Colonic mucosa (tissue), 4 donors: ENCODE results near the gene SNCAIP. TPM values are rescaled to one million over a fixed set of nuclear protein-coding genes. Genes with fewer than 3 reads are reported as not detected.
A peak's percentile ranks its signal among the peaks of the same experiment; 100 is the strongest.
"Not testable (repeated sequence)": the region's sequence is repeated elsewhere in the genome, so short reads cannot be mapped to it uniquely, and the experiment has no call there.

ENCODE experiments used
- DNase-seq: peaks from one replicate; pipeline ENCODE4 v3.0.0-alpha.2; 2020
- H3K27ac ChIP-seq: fragments of 200-600 bp; one replicate; pipeline ENCODE4 v1.8.0; 2021
- H3K27me3 ChIP-seq: fragments of 200-600 bp; one replicate; pipeline ENCODE4 v1.8.0; 2021
- H3K36me3 ChIP-seq: fragments of 200-600 bp; one replicate; pipeline ENCODE4 v1.8.0; 2021
- H3K4me1 ChIP-seq: fragments of 200-600 bp; one replicate; pipeline ENCODE4 v1.8.0; 2021; ENCODE audit warnings: mild to moderate bottlenecking
- H3K4me3 ChIP-seq: fragments of 200-600 bp; one replicate; pipeline ENCODE4 v1.8.0; 2021
- H3K9ac ChIP-seq, 2 donors: one replicate each; pipeline ENCODE4 v1.7.0; 2013; ENCODE audit warnings: control low read depth in 2 of 2, low read depth in 2 of 2, low read length in 2 of 2
- H3K9me3 ChIP-seq: fragments of 200-600 bp; one replicate; pipeline ENCODE4 v1.8.0; 2021
- CTCF ChIP-seq: fragments of 200-600 bp; IDR thresholded peaks from one replicate; pipeline ENCODE4 v1.8.0; 2022; ENCODE audit warnings: antibody characterized with exemption, mild to moderate bottlenecking
- intact Hi-C: fragments of 100-400 bp; cut with DNase I; formaldehyde crosslinking; loops from one replicate; pipeline ENCODE4 v1.14.1; 2022
- total RNA-seq, 2 donors: library from RNA; stranded (reverse); fragmentation: NEBNext Ultra II Directional in 1 of 2; extraction: Animal tissue kit (Norgen Biotek cat#: 25700) in 1 of 2; gene quantifications; one replicate each; pipeline ENCODE4 v1.2.1, GENCODE V29; 2021
- donor health status: healthy.
- donor health status: DM: no; HTN: no; CAD: no.
- donor health status: DM: no; HTN: no; CAD: no.

The SNCAIP gene
- total RNA-seq, 2 donors from 2014 or later: 0.84 to 1.3 TPM

DNA sequence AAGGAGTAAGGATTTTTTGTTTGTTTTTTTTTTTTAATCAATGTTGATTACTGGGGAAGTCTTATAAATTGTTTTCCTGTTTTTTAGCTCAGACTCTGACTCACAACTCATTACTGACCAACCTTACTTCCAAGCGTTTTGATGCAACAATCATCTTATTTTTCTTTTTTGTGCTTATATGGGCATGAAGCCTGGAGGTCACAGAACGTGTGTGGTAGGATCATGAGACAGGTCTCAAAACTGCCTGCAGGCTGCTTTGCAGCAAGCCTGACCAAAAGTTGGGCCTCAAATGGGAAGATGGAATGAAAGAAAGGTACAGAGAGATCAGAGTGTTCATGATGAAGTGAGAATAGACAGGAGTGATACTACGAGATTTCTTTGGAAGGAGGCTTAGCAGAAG lies 38.5 kb downstream of the SNCAIP start:
- Histone ChIP-seq H3K36me3 (no peaks in the 10 kb centered on the region), H3K9ac (no peak overlapping the region), H3K4me3 (no peak overlapping the region), H3K4me1 (no peaks in the 10 kb centered on the region), H3K9me3 (no peaks in the 10 kb centered on the region), H3K27ac (no peak overlapping the region), H3K27me3 (no peaks in the 10 kb centered on the region)
- intact Hi-C loops: no loop called here
- no peak for TF ChIP-seq CTCF
- no peak for DNase-seq

DNA sequence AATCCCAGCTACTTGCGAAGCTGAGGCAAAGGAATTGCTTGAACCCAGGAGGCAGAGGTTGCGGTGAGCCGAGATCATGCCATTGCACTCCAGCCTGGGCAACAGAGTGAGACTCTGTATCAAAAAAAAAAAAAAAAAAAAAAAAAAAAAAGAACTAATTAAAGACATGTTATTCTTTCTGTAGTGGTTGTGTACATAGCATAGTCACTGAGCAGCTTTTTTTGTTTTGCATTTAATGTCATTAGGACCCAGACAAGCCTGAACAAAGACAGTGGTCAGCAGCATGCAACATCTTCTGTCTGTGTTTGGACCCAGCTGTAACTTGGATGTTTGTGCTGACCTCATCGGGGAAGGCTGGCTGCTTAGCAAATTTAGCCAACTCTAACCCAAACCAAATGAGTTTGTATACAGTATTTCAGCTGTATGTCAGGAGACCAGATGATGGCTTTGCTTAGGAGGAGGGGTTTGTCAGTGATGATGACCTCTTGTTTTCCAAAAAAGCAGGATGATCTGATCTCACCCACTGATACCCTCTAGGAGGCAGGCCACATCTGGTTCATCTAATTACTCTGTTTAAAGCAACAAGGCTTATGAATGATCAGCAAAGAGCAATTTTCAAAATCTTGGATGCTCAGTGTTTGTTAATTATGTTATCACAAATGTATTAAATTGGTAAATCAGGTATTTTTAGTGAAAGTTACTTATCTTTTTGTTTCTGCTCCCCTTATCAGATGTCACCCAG lies 39.5 kb downstream of the SNCAIP start:
- Histone ChIP-seq H3K27me3 (no peaks in the 10 kb centered on the region), H3K4me1 (no peaks in the 10 kb centered on the region), H3K9me3 (no peaks in the 10 kb centered on the region), H3K4me3 (no peak overlapping the region), H3K36me3 (no peaks in the 10 kb centered on the region), H3K9ac (no peak overlapping the region), H3K27ac (no peak overlapping the region)
- peak; percentile 20 for DNase-seq
- intact Hi-C loops: no loop called here
- TF ChIP-seq CTCF: no peak

DNA sequence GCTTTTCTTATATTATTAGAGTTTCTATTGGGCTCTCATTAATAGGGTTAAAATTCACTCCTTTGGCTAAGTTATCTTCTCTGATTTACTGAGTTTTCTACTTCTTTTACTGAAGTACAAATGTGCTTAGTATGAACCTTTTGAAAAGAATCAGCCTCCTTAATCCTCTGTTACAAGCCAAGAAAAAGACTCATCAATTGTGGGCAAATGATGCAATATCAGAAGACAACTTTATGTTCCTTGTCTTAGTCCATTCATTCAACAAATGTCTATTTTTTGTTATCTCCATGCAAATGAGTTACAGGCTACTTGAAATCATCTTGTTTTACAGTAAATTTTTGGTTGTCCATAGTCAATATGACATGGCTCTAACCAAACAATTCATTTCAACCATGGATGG lies 40.3 kb downstream of the SNCAIP start:
- Histone ChIP-seq H3K27me3 (no peaks in the 10 kb centered on the region), H3K4me3 (no peak overlapping the region), H3K9me3 (no peaks in the 10 kb centered on the region), H3K27ac (no peak overlapping the region), H3K4me1 (no peaks in the 10 kb centered on the region), H3K9ac (no peak overlapping the region), H3K36me3 (no peaks in the 10 kb centered on the region)
- TF ChIP-seq CTCF: no peak
- intact Hi-C loops: no loop called here
- no peak for DNase-seq

DNA sequence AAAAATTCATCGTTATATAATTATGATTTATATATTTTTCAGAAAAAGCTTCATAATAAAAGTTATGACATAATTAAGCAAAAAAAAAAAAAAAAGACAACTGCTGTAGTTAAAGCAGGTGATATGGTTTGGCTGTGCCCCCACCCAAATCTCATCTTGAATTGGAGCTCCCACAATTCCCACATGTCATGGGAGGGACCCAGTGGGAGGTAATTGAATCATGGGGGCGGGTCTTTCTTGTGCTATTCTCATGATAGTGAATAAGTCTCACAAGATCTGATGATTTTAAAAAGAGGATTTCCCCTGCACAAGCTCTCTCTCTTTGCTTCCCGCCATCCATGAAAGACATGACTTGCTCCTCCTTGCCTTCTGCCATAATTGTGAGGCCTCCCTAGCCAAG lies 41.3 kb downstream of the SNCAIP start:
- H3K9ac ChIP-seq, H3K27me3 ChIP-seq, H3K36me3 ChIP-seq, DNase-seq, H3K27ac ChIP-seq, H3K9me3 ChIP-seq, H3K4me3 ChIP-seq, intact Hi-C loops, H3K4me1 ChIP-seq: not testable (repeated sequence)

GRCh38 chr5:122354293-122354692 lies 42.3 kb downstream of the SNCAIP start:
- H3K4me1 ChIP-seq: no peaks in the 10 kb centered on the region
- H3K27ac ChIP-seq: no peak overlapping the region
- no peaks in the 10 kb centered on the region for H3K9me3 ChIP-seq
- no peak for DNase-seq
- H3K36me3 ChIP-seq: no peaks in the 10 kb centered on the region
- H3K27me3 ChIP-seq: no peaks in the 10 kb centered on the region
- TF ChIP-seq CTCF: no peak
- intact Hi-C loops: no loop called here
- no peak overlapping the region for H3K9ac ChIP-seq
- H3K4me3 ChIP-seq: no peak overlapping the region

- no peak for TF ChIP-seq CTCF
- no peaks in the 10 kb centered on the region for H3K4me1 ChIP-seq
- H3K9me3 ChIP-seq: no peaks in the 10 kb centered on the region
- DNase-seq: no peak
- no peaks in the 10 kb centered on the region for H3K36me3 ChIP-seq
- intact Hi-C loops: no loop called here
- H3K4me3 ChIP-seq: no peak overlapping the region
- H3K9ac ChIP-seq: no peak overlapping the region
- H3K27ac ChIP-seq: no peak overlapping the region
- H3K27me3 ChIP-seq: no peaks in the 10 kb centered on the region
Measured at GRCh38 chr5:122355324-122355723, 43.3 kb downstream of the SNCAIP start.
